HCT116 (cell line): ENCODE measurements around the gene RAP1GAP2. TPM values are rescaled to one million over a fixed set of nuclear protein-coding genes. Genes with fewer than 3 reads are reported as not detected.

ENCODE experiments used
- ATAC-seq: fragments of 200-7000 bp; cut with Tn5 transposase; 2 replicates; pipeline ENCODE4 v1.9.1; 2020; ENCODE audit warnings: mild to moderate bottlenecking, moderate library complexity
- BruUV-seq: library from RNA; stranded (reverse); fragments of 400-500 nt; replicated peaks from 2 replicates; lab custom pipeline; 2021; lab: Mats Ljungman, UMichigan
- CTCF ChIA-PET: fragments of 300-600 bp; sonication (Branson Sonifier 250); formaldehyde crosslinking; loops from one replicate; lab custom pipeline; 2021; ENCODE audit warnings: antibody characterized with exemption; lab: Charles Lee
- POLR2A ChIA-PET: fragments of 300-600, 350-600 bp; sonication (Branson Sonifier 250); formaldehyde crosslinking; loops from one replicate; lab custom pipeline; 2021; ENCODE audit warnings: antibody characterized with exemption; lab: Charles Lee
- RAD21 ChIA-PET, 2 experiments: fragments of 300-600 bp; sonication (Branson Sonifier 250); formaldehyde crosslinking; loops; one replicate each; lab custom pipeline; 2023; ENCODE audit warnings: low total read pairs in 2 of 2; ENCODE audit not compliant: uncharacterized antibody in 2 of 2, unreplicated experiment in 2 of 2, low non-redundant PET in 1 of 2; lab: Charles Lee
- DNase-seq: peaks from one replicate; pipeline ENCODE4 v3.0.0-alpha.2; 2010; ENCODE audit warnings: low read depth, low spot score
- H2AFZ ChIP-seq: fragments of 200-600 bp; shearing (Covaris generic), sonication (generic); 2 replicates; pipeline ENCODE4 v1.6.1; 2017; ENCODE audit warnings: low read depth, mixed run types, mixed read lengths, antibody characterized with exemption, low read length; ENCODE audit not compliant: poor library complexity, severe bottlenecking
- H3K27ac ChIP-seq: 2 replicates; pipeline ENCODE4 v1.5.1; 2012; ENCODE audit warnings: low read depth, low read length
- H3K27me3 ChIP-seq: fragments of 200-600 bp; sonication (generic); 2 replicates; pipeline ENCODE4 v1.6.1; 2016; ENCODE audit warnings: mixed run types, low read length, mixed read lengths; ENCODE audit not compliant: insufficient read depth
- H3K36me3 ChIP-seq, 2 experiments: fragments of 200-500 bp in 1 of 2; fragments of 200-600 bp in 1 of 2; sonication (Bioruptor generic) in 1 of 2; sonication (generic) in 1 of 2; 2 replicates each; pipeline versions ENCODE4 v1.5.1 to v1.6.1; 2014 to 2016; ENCODE audit warnings: low read length in 2 of 2, inconsistent platforms in 1 of 2, mixed read lengths in 1 of 2, mixed run types in 1 of 2; ENCODE audit not compliant: insufficient read depth in 2 of 2, control insufficient read depth in 1 of 2
- H3K4me1 ChIP-seq, 2 experiments: fragments of 200-600 bp in 1 of 2; sonication (generic) in 1 of 2; 2 replicates each; pipeline versions ENCODE4 v1.5.1 to v1.6.1; 2012 to 2017; ENCODE audit warnings: low read length in 2 of 2, inconsistent platforms in 1 of 2, mild to moderate bottlenecking in 1 of 2, mixed read lengths in 1 of 2, mixed run types in 1 of 2, moderate library complexity in 1 of 2; ENCODE audit not compliant: insufficient read depth in 2 of 2, control insufficient read depth in 1 of 2
- H3K4me2 ChIP-seq: fragments of 200-600 bp; sonication (generic); 2 replicates; pipeline ENCODE4 v1.6.1; 2017; ENCODE audit warnings: mixed run types, low read length, mixed read lengths
- H3K4me3 ChIP-seq, 2 experiments: fragments of 200-600 bp in 1 of 2; sonication (generic) in 1 of 2; replicated peaks in 1 of 2; 2 replicates each; pipeline ENCODE4 v1.5.1; 2011 to 2016; ENCODE audit warnings: low read length in 2 of 2, control low read depth in 1 of 2, low read depth in 1 of 2, mild to moderate bottlenecking in 1 of 2, mixed read lengths in 1 of 2, mixed run types in 1 of 2
- H3K79me2 ChIP-seq: fragments of 200-600 bp; sonication (generic); 2 replicates; pipeline ENCODE4 v1.6.1; 2017; ENCODE audit warnings: mild to moderate bottlenecking, mixed run types, low read length, moderate library complexity, mixed read lengths; ENCODE audit not compliant: insufficient read depth
- H3K9ac ChIP-seq: fragments of 200-600 bp; sonication (generic); 2 replicates; pipeline ENCODE4 v1.6.1; 2016; ENCODE audit warnings: low read length, mixed read lengths
- H3K9me2 ChIP-seq: fragments of 200-600 bp; sonication (generic), shearing (Covaris generic); 2 replicates; pipeline ENCODE4 v1.6.1; 2017; ENCODE audit warnings: mixed run types, mild to moderate bottlenecking, moderate library complexity; ENCODE audit not compliant: insufficient read depth
- H3K9me3 ChIP-seq, 2 experiments: fragments of 200-500 bp in 1 of 2; fragments of 200-600 bp in 1 of 2; sonication (Bioruptor generic) in 1 of 2; sonication (generic) in 1 of 2; 2 replicates each; pipeline ENCODE4 v1.6.1; 2014 to 2017; ENCODE audit warnings: low read length in 2 of 2, mixed read lengths in 2 of 2, inconsistent platforms in 1 of 2, low read depth in 1 of 2, mild to moderate bottlenecking in 1 of 2, mixed run types in 1 of 2, moderate library complexity in 1 of 2; ENCODE audit not compliant: control insufficient read depth in 1 of 2, insufficient read depth in 1 of 2
- H4K20me1 ChIP-seq: fragments of 200-600 bp; sonication (generic), shearing (Covaris generic); 2 replicates; pipeline ENCODE4 v1.6.1; 2017; ENCODE audit warnings: mixed run types, mild to moderate bottlenecking, moderate library complexity; ENCODE audit not compliant: insufficient read depth
- CBX3 ChIP-seq: IDR thresholded peaks from 2 replicates; pipeline ENCODE4 v1.6.1; 2012; ENCODE audit warnings: low read depth
- CEBPB ChIP-seq: IDR thresholded peaks from 2 replicates; pipeline ENCODE4 v1.6.1; 2012; ENCODE audit warnings: low read depth
- EGR1 ChIP-seq: IDR thresholded peaks from 2 replicates; pipeline ENCODE4 v1.6.1; 2012; ENCODE audit warnings: low read depth
- ELF1 ChIP-seq: IDR thresholded peaks from 2 replicates; pipeline ENCODE4 v1.6.1; 2012; ENCODE audit warnings: low read depth, borderline replicate concordance
- EZH2 ChIP-seq: fragments of 200-600 bp; sonication (generic); IDR thresholded peaks from 2 replicates; pipeline ENCODE4 v1.6.1; 2017; ENCODE audit warnings: antibody characterized with exemption, mixed run types
- EZH2phosphoT487 ChIP-seq: fragments of 200-600 bp; IDR thresholded peaks from 2 replicates; pipeline ENCODE4 v1.6.1; 2018; ENCODE audit warnings: antibody characterized with exemption, borderline replicate concordance
- FOSL1 ChIP-seq: IDR thresholded peaks from 2 replicates; pipeline ENCODE4 v1.6.1; 2012; ENCODE audit warnings: low read depth
- JUND ChIP-seq: IDR thresholded peaks from 2 replicates; pipeline ENCODE4 v1.6.1; 2012
- POLR2A ChIP-seq: IDR thresholded peaks from 2 replicates; pipeline ENCODE4 v1.7.0; 2011; ENCODE audit warnings: borderline replicate concordance; ENCODE audit not compliant: insufficient read depth, insufficient read length; ENCODE audit errors: extremely low read depth
- POLR2AphosphoS5 ChIP-seq: IDR thresholded peaks from 2 replicates; pipeline ENCODE4 v1.6.1; 2011; ENCODE audit warnings: mild to moderate bottlenecking, low read depth, low read length, moderate library complexity
- SIN3A ChIP-seq: IDR thresholded peaks from 2 replicates; pipeline ENCODE4 v1.6.1; 2012; ENCODE audit warnings: low read depth
- SP1 ChIP-seq: IDR thresholded peaks from 2 replicates; pipeline ENCODE4 v1.6.1; 2012; ENCODE audit warnings: low read depth
- SRF ChIP-seq: IDR thresholded peaks from 2 replicates; pipeline ENCODE4 v1.6.1; 2012; ENCODE audit warnings: low read depth
- TCF7L2 ChIP-seq: IDR thresholded peaks from 2 replicates; pipeline ENCODE4 v1.7.0; 2011; ENCODE audit warnings: borderline replicate concordance, inconsistent platforms; ENCODE audit not compliant: insufficient read depth, insufficient read length; ENCODE audit errors: extremely low read depth
- YY1 ChIP-seq: IDR thresholded peaks from 2 replicates; pipeline ENCODE4 v1.6.1; 2011; ENCODE audit warnings: low read length, low read depth, moderate library complexity, mild to moderate bottlenecking; ENCODE audit not compliant: insufficient replicate concordance; ENCODE audit errors: extremely low read depth
- ZNF274 ChIP-seq: fragments of 200-500 bp; sonication (Bioruptor generic); IDR thresholded peaks from 2 replicates; pipeline ENCODE4 v1.6.1; 2014; ENCODE audit warnings: mild to moderate bottlenecking, low read depth, low read length, inconsistent platforms
- intact Hi-C: fragments of 100-400 bp; cut with micrococcal nuclease; formaldehyde crosslinking; loops from 2 replicates; pipeline ENCODE4 v1.10.0; 2022
- total RNA-seq: library from RNA; stranded (reverse); gene quantifications from one replicate; pipeline ENCODE4 v1.2.1, GENCODE V29; 2021; ENCODE audit not compliant: unreplicated experiment
- TF ChIP-seq, protein P1 (sequence below): IDR thresholded peaks from 2 replicates; pipeline ENCODE4 v1.6.1; 2012
- TF ChIP-seq, protein P2 (sequence below), 3 experiments: fragments of 200-600 bp in 1 of 3; sonication (generic) in 1 of 3; IDR thresholded peaks in 2 of 3; conservative IDR thresholded peaks in 1 of 3; 2 replicates each; pipeline ENCODE4 v1.5.1; 2012 to 2017; ENCODE audit warnings: low read depth in 2 of 3, low read length in 2 of 3, antibody characterized with exemption in 1 of 3, borderline replicate concordance in 1 of 3, control low read depth in 1 of 3, mild to moderate bottlenecking in 1 of 3, mixed read lengths in 1 of 3, mixed run types in 1 of 3, moderate library complexity in 1 of 3; ENCODE audit not compliant: insufficient read depth in 1 of 3
- TF ChIP-seq, protein P3 (sequence below): IDR thresholded peaks from 2 replicates; pipeline ENCODE4 v1.6.1; 2012

Gene RAP1GAP2
- total RNA-seq, 1 experiment from 2014 or later: 54.6 TPM

DNA sequence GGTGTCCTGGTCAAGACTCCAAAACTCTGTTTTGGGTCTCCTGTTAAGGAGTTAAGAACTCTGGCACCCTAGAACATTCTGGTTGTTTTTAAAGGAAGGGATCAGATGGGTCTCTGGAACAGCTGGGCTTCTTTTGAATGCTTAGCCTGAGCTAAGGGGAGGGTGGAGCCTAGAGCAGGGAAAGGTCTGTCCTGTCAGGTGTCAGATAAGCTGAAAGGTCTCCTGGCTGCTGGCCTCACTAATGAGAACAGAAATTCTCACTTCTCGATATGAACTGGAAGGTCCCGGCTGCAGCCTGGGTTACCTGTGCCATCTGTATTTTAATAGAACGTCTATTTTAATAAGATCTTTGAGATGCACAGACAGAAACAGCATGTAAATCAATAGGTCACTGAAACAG lies 69.0 kb downstream of the RAP1GAP2 start:
- no TSS peak for BruUV-seq
- ChIA-PET CTCF (no interaction called here), RAD21 (no interaction called here), POLR2A (no interaction called here)
- Histone ChIP-seq H3K9me2 (no peaks in the 10 kb centered on the region), H3K27me3 (no peaks in the 10 kb centered on the region), H3K4me1 (peaks cover 0 to 13% of the 10 kb centered on the region in 2 experiments; a peak in 2 of 4 replicates), H3K4me2 (no peak overlapping the region), H4K20me1 (no peaks in the 10 kb centered on the region), H3K79me2 (no peaks in the 10 kb centered on the region), H2AFZ (no peak overlapping the region), H3K27ac (no peak overlapping the region), H3K36me3 (no peaks in the 10 kb centered on the region), H3K9me3 (no peaks in the 10 kb centered on the region), H3K4me3 (no peak overlapping the region), H3K9ac (no peak overlapping the region)
- ATAC-seq (no peak), DNase-seq (no peak)
- intact Hi-C loops: no loop called here
- TF ChIP-seq, protein P1, sequence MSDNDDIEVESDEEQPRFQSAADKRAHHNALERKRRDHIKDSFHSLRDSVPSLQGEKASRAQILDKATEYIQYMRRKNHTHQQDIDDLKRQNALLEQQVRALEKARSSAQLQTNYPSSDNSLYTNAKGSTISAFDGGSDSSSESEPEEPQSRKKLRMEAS: no peak
- TF ChIP-seq EZH2: no peak
- TF ChIP-seq SRF: no peak
- TF ChIP-seq, protein P2, sequence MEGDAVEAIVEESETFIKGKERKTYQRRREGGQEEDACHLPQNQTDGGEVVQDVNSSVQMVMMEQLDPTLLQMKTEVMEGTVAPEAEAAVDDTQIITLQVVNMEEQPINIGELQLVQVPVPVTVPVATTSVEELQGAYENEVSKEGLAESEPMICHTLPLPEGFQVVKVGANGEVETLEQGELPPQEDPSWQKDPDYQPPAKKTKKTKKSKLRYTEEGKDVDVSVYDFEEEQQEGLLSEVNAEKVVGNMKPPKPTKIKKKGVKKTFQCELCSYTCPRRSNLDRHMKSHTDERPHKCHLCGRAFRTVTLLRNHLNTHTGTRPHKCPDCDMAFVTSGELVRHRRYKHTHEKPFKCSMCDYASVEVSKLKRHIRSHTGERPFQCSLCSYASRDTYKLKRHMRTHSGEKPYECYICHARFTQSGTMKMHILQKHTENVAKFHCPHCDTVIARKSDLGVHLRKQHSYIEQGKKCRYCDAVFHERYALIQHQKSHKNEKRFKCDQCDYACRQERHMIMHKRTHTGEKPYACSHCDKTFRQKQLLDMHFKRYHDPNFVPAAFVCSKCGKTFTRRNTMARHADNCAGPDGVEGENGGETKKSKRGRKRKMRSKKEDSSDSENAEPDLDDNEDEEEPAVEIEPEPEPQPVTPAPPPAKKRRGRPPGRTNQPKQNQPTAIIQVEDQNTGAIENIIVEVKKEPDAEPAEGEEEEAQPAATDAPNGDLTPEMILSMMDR (IDR thresholded peaks at IDR 0.05 in 2 of 3, conservative IDR thresholded peaks at IDR 0.05 in 1 of 3; ENCODE audit: borderline replicate concordance in 1 of 3, insufficient read depth in 1 of 3, low read depth in 2 of 3, low read length in 2 of 3): no peak
- no peak for TF ChIP-seq FOSL1
- TF ChIP-seq JUND: no peak
- TF ChIP-seq POLR2AphosphoS5: no peak
- no peak for TF ChIP-seq POLR2A
- no peak for TF ChIP-seq EGR1
- TF ChIP-seq TCF7L2: no peak
- TF ChIP-seq EZH2phosphoT487: no peak
- TF ChIP-seq ELF1: no peak
- no peak for TF ChIP-seq ZNF274
- TF ChIP-seq YY1: no peak
- TF ChIP-seq CBX3: no peak
- TF ChIP-seq SP1: no peak
- no peak for TF ChIP-seq SIN3A
- no peak for TF ChIP-seq CEBPB
- TF ChIP-seq, protein P3, sequence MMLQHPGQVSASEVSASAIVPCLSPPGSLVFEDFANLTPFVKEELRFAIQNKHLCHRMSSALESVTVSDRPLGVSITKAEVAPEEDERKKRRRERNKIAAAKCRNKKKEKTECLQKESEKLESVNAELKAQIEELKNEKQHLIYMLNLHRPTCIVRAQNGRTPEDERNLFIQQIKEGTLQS: no peak
